Activated CD4-positive, CD25-positive, alpha-beta regulatory T cell treated with anti-CD3 and anti-CD28 coated beads, Interleukin-2, amount 50 U/mL, for 24 hours (primary cell): ENCODE data around the gene ARR3.
"Not testable (repeated sequence)": the region's sequence is repeated elsewhere in the genome, so short reads cannot be mapped to it uniquely, and the experiment has no call there.

Experiments
- ATAC-seq, 2 donors: fragments of 150-1000 bp; cut with Tn5 transposase; one replicate each; pipeline ENCODE4 v1.10.0; 2021; ENCODE audit warnings: mild to moderate bottlenecking in 1 of 2, moderate library complexity in 1 of 2

The ARR3 gene

DNA sequence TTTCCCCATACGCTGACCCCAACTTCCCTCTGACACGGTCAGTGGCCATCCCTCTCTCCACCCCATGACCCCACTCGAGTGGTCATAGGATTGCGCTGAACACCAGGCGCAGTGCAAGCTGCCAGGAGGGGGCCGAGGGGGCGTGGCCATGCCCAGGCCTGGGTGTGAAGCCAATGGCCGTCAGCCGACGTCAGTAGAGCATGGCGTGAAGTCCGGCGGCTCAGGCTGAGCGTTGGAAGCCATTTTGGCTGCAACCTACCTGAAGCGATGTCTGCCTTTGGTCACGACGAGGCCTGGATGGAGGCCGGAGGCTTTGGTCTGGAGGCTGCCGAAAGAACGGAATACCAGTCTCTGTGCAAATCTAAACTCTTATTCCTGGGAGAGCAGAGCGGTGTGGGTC is 13.8 kb downstream of the ARR3 start, which contains the start of gene RAB41:
TSS of gene RAB41 (plus strand) at position 222 of the 400 bp plus-strand sequence. CDS start at position 268, 46 bp downstream.
- no peak for ATAC-seq

- ATAC-seq, result no peak
Measured at GRCh38 chrX:70289168-70289792, 21.1 kb downstream of the ARR3 start.

DNA sequence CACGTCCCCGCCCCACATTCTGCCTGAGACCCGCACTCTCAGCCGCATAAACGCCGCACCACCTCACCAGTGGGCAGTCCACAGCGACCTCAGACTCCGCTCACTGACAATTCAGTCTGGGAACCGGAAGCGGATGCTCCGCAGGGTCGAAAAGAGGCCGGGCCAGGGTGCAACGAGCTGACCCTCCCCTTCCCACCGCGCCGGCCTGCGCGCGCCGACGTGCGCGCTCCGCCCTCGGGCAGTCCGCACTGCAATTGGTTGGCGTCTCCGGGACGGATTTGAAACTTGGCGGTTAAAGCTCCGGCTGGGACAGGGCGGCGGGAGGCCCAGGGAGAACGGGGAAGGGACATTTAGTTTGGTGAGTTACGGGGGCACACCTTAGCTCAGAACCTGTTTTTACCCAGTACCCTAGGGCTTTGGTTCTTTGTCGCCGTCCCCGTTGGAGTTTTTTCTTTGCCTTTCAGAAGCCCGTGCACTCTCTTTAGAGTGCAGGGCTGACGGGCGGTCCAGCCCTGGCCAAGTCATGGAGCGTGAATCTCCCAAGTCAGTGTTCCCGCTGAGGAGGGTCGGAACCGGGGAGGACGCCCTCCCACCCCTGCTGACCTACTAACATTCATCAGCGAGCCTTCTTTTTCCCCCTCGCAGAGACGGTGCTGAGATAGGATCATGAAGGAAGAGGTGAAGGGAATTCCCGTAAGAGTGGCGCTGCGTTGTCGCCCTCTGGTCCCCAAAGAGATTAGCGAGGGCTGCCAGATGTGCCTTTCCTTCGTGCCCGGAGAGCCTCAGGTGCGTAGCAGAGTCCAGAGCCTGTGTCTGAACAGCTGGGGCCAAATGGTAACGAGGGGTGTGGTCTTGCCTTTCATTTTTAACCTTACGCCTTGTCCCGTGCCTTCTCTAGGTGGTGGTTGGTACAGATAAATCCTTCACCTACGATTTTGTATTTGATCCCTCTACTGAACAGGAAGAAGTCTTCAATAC is 21.9 kb downstream of the ARR3 start, which contains the start of the genes KIF4A and PDZD11:
TSS of gene KIF4A (plus strand) at position 312 of the 978 bp plus-strand sequence. CDS start at position 667, 355 bp downstream.
TSS of gene PDZD11 (minus strand) at position 135 of the 978 bp plus-strand sequence. CDS start 586 bp downstream, outside the sequence.
- peak; percentile 99 to 100 for ATAC-seq

- ATAC-seq, result no peak
Measured at GRCh38 chrX:70292788-70293187, 24.7 kb downstream of the ARR3 start.

- no peak for ATAC-seq
Measured at GRCh38 chrX:70293621-70294020, 25.5 kb downstream of the ARR3 start.

DNA sequence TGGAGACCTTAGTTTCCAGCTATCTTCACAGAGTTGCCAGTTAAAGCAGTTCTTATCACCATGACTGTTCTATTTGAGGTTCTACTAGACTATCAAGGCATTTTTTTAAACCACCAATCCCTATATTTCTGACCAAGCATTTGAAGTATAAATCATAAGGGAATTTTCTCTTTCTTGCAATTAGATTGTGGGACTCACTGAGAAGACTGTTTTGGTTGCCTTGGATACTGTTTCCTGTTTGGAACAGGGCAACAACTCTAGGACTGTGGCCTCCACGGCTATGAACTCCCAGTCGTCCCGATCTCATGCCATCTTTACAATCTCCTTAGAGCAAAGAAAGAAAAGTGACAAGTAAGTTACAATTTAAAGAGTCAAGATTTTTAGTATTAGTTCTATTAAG is 33.6 kb downstream of the ARR3 start:
- ATAC-seq, result no peak

DNA sequence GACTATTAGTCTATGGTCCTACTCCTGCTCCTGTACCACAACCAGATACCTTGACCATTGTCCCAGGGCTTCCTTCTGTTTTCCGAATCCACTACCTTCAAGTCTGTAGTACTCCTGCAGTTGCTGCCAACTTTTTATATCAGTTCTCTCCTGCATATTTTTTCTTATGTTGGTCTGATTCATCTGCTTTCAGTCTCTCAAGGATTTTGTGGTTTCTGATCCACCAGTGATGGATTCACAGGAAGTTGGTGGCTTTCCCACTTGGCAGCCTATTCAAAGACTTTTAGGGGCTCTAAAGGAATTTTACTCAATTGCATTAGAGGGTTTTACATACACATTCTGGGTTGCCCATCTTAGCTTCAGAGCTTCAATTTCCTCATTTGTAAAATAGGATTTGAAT is 45.4 kb downstream of the ARR3 start:
- no peak for ATAC-seq

- no peak for ATAC-seq
Measured at GRCh38 chrX:70322784-70323183, 54.6 kb downstream of the ARR3 start.

DNA sequence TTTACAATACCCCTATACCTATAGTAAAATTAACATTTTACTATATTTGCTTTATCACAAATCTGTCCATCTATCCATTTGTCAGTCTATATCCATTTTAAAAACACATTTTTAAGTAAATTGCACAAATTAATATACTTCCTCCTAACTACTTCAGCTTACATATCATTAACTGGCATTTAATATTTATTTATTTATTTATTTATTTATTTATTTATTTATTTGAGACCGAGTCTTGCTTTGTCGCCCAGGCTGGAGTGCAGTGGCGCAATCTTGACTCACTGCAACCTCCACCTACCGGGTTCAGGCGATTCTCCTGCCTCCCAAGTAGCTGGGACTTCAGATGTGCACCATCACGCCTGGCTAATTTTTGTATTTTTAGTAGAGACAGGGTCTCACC is 55.5 kb downstream of the ARR3 start:
- ATAC-seq, result not testable (repeated sequence)

DNA sequence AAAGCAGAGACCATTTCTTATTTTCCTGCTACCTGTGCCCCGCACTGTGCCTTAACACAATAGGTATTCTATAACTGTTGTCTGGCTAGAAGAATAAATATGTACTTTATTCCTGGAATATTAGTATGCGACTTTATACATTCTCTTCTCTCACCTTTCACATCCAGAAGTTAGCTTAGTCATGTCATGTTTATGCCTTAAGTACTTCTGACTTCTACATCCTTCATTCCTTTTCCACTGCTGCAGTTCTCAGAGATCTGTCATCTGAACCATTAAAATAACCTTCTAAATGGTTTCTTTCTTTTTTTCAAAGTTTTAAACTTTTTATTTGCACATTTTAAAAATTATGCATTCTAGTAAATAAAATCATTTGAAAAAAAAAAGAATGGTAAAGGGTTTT is 56.2 kb downstream of the ARR3 start:
- no peak for ATAC-seq

DNA sequence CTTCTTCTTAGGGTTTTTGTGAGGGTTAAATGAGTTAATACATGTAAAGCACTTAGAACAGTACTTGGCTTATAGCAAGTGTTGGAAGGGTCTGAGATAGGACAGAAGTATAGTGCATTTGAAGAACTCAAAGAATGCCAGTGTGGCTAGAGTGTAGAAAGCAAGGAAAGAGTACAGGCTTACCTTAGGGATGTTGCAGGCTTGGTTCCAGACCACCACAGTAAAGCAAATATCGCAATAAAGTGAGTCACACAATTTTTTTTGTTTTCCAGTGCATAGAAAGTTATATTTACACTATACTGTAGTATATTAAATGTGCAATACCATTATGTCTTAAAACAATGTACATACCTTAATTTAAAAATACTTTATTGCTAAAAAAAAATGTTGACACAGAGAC is 63.0 kb downstream of the ARR3 start:
- no peak for ATAC-seq
